HuH-7 (cell line): Measurements from ENCODE around the gene POLD3.

Source experiments
- DNase-seq: peaks from one replicate; pipeline ENCODE4 v3.0.0; 2011; ENCODE audit warnings: low spot score

POLD3 gene

GRCh38 chr11:74673693-74674360, 81.4 kb downstream of the POLD3 start:
- no peak for DNase-seq

- no peak for DNase-seq
Observed at GRCh38 chr11:74675761-74676160, 83.4 kb downstream of the POLD3 start.

GRCh38 chr11:74676596-74676995, 84.2 kb downstream of the POLD3 start:
- DNase-seq: no peak

- DNase-seq: no peak
Observed at GRCh38 chr11:74677131-74677530, 84.7 kb downstream of the POLD3 start.

- DNase-seq: no peak
Observed at GRCh38 chr11:74678041-74678440, 85.7 kb downstream of the POLD3 start.

- no peak for DNase-seq
Observed at GRCh38 chr11:74678591-74679512, 86.5 kb downstream of the POLD3 start.

GRCh38 chr11:74679513-74679865, 87.1 kb downstream of the POLD3 start:
- no peak for DNase-seq

- no peak for DNase-seq
Observed at GRCh38 chr11:74680035-74680671, 87.8 kb downstream of the POLD3 start.

GRCh38 chr11:74680703-74681531, 88.5 kb downstream of the POLD3 start:
- no peak for DNase-seq

- DNase-seq: no peak
Observed at GRCh38 chr11:74681686-74682651, 89.6 kb downstream of the POLD3 start.

- DNase-seq: no peak
Observed at GRCh38 chr11:74682731-74683278, 90.4 kb downstream of the POLD3 start.

- peak; percentile 52 for DNase-seq
Observed at GRCh38 chr11:74683279-74683871, 91.0 kb downstream of the POLD3 start.

- DNase-seq: no peak
Observed at GRCh38 chr11:74683941-74684481, 91.6 kb downstream of the POLD3 start.

- no peak for DNase-seq
Observed at GRCh38 chr11:74684661-74685060, 92.3 kb downstream of the POLD3 start.

- DNase-seq: no peak
Observed at GRCh38 chr11:74685338-74685737, 93.0 kb downstream of the POLD3 start.

GRCh38 chr11:74685905-74686304, 93.5 kb downstream of the POLD3 start:
- DNase-seq: no peak

- no peak for DNase-seq
Observed at GRCh38 chr11:74686792-74687191, 94.4 kb downstream of the POLD3 start.

GRCh38 chr11:74687237-74688023, 95.0 kb downstream of the POLD3 start:
- DNase-seq: no peak

- DNase-seq: no peak
Observed at GRCh38 chr11:74689666-74690065, 97.3 kb downstream of the POLD3 start.
